ENCODE data around the gene RAB22A.
A peak's percentile ranks its signal among the peaks of the same experiment; 100 is the strongest.

RAB22A gene

DNA sequence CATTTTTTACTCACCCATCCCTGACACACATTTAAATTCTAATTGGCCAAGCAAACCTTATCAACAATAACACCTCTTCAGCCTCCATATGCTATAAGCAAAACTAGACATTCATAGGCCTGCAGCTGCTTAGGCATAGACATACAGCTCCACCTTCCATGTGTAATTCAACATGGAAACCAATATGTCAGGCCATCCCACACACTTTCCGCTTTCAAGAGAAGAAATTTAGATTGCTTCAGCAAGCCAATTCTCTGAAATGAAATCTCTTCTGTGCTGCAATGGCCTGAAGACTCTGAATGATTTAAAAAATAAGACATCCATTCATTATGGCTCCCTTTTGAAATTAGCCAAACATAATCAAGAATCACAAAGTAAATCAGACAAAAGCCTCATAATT is 4.5 kb upstream of the RAB22A start:
- DNase-seq, result no peak

GRCh38 chr20:58306421-58307261 is 2.9 kb upstream of the RAB22A start:
- DNase-seq, result peak; percentile 58 to 67

GRCh38 chr20:58307270-58307669 is 2.2 kb upstream of the RAB22A start:
- DNase-seq, result no peak

DNA sequence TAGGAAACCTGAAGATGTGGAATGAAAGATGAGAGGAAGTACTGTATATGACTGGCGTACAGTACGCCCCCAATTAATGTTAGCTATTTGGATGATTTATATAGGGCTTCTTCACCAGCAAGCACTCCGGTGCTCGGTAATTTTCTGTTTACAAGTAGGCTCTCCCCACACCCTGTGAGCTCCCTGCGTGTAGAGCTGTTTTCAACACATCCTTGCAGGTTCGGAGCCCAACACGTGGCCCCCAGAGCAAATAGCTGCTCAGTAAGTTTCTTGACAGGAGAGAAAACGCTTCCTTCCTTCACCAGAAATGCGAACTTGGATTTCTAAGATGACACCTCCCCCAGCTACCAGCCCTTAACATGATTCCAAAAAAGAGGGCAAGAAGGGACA is 1.2 kb upstream of the RAB22A start:
- DNase-seq, result no peak

GRCh38 chr20:58308680-58309527 is 611 bp upstream of the RAB22A start:
- DNase-seq, result peak; percentile 46 to 56

GRCh38 chr20:58310291-58310782 is 822 bp downstream of the RAB22A start:
- DNase-seq, result no peak

DNA sequence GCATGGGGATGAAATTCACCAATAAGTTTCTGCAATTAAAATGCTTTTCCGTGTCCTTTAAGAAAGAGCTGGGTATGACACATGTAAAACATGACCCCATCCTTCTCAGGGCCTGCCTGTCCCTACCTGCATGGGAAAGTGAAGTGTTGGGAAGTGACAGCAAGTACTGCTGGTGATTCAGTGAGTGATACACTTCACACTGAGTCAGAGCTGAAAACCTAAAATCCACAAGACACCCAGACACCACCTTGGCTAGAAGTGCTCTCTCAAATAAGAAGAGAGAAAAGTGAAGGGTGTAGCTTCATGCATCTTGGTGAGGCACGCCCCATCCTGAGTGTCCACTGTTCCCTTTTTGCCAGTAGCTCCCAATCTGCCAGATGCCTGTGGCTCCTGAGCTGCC is 3.3 kb downstream of the RAB22A start:
- DNase-seq, result peak in 1 of 2 experiments; percentile 21

GRCh38 chr20:58313396-58313795 is 3.9 kb downstream of the RAB22A start:
- peak in 1 of 2 experiments; percentile 15 for DNase-seq

- no peak for DNase-seq
Measured at GRCh38 chr20:58321205-58321604, 11.7 kb downstream of the RAB22A start.

DNA sequence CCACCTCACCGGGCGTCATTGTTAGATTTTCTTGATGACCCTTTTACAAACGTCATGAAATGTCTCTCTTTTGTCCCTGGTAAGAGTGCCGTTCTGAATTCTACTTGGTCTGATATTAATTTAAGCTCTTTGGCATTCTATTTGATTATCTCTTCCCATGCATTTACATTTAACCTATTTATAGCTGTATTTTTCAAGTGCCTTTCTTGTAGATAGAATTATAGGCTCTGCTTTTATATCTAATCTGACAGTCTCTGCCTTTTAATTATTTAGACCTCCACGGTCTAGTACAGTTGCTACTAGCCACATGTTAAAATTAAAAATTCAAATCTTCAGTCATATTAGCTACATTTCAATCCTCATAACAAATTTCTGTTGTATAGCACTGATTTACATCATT is 12.6 kb downstream of the RAB22A start:
- DNase-seq, result no peak

DNA sequence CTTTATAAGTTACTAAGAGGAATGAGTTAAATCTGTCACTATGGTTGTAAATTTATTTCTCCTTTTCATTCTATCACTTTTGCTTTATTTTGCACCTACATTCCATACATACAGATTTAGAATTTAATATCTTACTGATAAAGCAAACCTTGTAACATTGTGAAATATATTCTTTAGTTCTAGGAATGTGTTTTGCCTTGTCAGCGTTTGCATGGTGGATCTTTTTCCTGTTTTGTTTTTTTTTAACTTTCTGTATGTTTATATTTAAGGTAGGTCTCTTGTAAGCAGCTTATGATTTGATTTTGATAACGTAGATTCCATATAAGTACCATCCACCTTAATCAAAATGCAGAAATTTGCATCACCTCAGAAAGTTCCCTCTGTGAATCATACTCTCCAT is 16.4 kb downstream of the RAB22A start:
- DNase-seq, result no peak

GRCh38 chr20:58327211-58327610 is 17.7 kb downstream of the RAB22A start:
- no peak for DNase-seq

DNA sequence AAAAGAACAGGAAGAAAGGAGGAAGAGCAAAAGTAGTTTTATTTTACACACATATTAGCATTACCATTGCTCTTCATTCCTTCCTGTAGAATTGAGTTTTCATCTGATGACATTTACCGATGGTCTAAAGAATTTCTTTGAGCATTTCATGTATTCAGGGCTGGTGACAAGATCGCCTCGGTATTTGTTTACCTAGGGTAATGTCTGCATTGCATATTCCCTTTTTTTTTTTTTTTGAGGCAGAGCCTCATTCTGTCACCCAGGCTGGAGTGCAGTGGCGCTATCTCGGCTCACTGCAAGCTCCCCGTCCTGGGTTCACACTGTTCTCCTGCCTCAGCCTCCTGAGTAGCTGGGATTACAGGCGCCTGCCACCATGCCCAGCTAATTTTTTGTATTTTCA is 19.3 kb downstream of the RAB22A start:
- DNase-seq, result no peak

DNA sequence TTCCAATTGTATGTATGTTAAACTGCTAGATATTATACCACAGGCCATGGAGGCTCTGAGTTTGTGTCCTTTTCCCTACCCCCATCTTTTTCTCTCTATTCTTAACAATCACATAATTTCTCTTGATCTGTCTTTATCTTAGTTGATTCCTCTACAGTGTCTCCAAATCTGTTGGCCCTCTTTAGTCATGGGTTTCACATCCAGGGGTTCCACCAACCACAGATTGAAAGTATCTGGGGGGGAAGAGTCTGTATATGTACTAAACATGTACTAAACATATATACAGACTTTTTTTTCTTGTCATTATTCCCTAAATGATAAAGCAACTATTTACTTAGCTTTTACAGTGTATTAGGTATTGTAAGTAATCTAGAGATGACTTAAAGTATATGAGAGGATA is 20.2 kb downstream of the RAB22A start:
- DNase-seq, result no peak

DNA sequence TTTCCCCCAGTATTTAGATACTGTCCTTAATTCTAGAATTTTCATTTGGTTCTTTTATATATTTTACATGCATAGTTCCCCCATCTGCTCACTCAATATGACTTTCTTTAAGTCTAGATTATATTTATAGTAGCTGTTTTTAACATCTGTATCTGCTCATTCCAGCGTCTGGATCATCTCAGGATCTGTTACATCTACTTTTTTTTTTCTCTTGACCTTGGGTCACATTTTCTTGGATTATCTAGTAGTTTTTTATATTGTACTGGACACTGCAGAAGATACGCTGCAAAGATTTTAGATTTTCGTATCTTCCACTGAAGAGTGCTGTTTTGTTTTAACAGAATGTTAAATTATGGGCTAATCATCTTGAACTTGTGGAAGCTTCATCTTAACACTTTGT is 20.7 kb downstream of the RAB22A start:
- no peak for DNase-seq

GRCh38 chr20:58330687-58331086 is 21.2 kb downstream of the RAB22A start:
- DNase-seq, result no peak

DNA sequence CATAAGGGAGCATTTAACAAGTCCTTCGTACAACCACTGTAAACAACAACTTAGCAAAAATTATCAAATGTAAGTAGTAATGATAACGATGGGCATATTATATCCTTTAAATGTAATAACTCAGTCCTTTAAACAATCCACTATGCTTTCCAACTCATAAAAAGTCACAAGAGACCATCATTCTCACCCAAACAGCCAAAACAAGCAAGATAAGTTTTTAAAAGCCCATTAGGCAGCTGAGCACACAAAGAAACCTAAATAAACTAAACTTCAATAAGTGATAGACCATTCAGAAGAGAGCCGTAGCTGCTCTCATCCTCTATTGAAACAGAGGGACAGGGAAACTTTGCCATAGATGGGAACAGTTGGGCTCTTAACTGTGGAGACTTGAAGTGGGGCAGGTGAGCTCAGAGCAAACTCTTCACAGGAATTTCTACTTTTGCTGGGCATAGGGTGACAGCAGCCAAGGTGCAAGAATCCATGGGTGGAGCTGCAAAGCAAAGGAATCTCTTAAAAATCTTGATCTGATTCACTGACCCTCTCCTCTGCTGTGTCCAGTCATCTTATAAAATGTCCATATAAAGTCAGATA is 22.5 kb downstream of the RAB22A start:
- no peak for DNase-seq

DNA sequence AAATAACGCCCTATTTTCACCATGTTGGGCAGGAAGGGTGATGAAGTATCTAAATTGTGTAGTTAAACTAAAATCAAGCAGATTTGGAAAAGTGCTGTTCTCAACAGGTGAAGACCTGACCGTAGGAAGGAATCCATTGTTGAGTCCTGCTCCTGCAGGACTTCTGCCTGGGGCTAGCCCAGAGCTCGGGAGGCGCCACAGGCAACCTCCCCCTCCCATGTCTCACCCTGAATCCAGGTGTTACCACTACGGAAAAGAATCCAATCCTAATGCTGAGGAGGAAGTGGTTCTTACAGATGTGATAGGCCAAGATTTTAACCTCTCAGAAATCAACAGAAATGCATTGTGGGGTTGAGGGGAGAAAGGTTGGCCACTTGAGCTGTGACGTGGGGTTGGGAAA is 30.2 kb downstream of the RAB22A start:
- no peak for DNase-seq

DNA sequence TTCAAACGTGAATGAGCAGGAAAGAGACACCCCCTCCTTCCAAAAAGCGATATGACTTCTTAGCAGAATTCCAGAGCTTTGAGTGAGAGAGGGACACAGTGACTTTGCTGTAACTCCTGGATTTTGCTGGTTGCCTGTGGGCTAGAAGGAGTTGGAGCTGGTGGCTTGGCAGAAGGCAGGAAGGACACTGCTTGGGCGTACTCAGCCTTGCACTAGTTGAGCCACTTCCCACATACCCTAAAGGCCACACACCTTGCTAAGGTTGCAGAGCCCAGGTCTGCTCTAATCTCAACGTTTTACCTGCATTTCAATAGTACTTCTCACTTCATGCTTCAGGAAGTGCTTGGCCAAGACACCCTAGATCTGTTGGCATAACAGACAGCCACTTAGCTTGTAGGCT is 30.6 kb downstream of the RAB22A start:
- no peak for DNase-seq

- no peak for DNase-seq
Measured at GRCh38 chr20:58340853-58341252, 31.3 kb downstream of the RAB22A start.

GRCh38 chr20:58342104-58342945 is 32.8 kb downstream of the RAB22A start:
- DNase-seq, result no peak

DNA sequence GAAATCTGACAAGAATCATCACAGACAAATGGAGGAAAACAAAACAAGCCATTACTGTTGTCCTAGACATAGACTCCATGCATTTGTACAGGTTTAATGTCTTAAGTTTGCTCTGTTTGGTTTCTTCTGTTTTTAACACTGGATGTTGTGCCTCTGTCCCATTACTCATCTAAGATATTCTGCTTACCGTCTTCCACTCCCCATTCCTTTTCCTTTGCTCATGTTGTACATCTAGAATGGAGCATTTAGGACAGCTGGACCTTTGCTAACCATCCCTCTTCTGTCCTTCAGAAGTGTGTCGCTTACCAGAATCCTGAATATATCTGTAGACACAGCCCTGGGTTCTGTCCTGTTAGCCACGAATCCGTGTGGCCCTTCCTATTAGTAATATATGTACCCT is 35.2 kb downstream of the RAB22A start:
- DNase-seq, result no peak

DNA sequence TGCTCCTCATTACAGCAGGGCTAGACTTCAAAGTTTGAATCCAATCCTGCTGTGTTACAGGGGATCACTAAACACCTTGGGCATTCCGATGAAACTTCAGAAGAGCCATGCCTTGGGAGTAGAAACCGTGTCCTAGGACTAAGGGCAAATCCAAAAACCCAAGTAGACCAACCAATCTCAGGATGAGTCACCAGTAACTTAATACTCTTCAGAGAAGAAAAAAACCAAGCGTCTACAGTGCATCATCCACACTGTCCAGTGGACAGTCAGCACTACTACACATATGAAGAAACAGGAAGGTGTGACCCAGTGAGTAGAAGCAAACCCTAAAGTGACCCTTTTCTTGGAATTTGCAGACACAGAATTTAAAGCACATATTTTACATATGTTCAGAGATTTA is 40.1 kb downstream of the RAB22A start:
- no peak for DNase-seq
